Tibial nerve (tissue), 4 donors: Measurements from ENCODE around the gene ZNF438. TPM values are rescaled to one million over a fixed set of nuclear protein-coding genes. Genes with fewer than 3 reads are reported as not detected.

Experiments
- DNase-seq, 2 donors: peaks; one replicate each; pipeline ENCODE4 v3.0.0-alpha.2; 2019; ENCODE audit warnings: low spot score in 2 of 2
- H3K27ac ChIP-seq, 4 donors: fragments of 200-600 bp; sonication (generic) in 3 of 4; one replicate each; pipeline ENCODE4 v1.5.1; 2017 to 2019; ENCODE audit warnings: mild to moderate bottlenecking in 1 of 4
- H3K27me3 ChIP-seq, 2 donors: fragments of 200-600 bp; sonication (generic) in 1 of 2; one replicate each; pipeline versions ENCODE4 v1.5.1 to v1.6.0; 2017 to 2019
- H3K36me3 ChIP-seq, 3 donors: fragments of 200-600 bp; sonication (generic); one replicate each; pipeline ENCODE4 v1.5.1; 2018 to 2019
- H3K4me1 ChIP-seq, 4 donors: fragments of 200-600 bp; sonication (generic) in 3 of 4; one replicate each; pipeline ENCODE4 v1.5.1; 2017 to 2019
- H3K4me3 ChIP-seq, 4 donors: fragments of 200-600 bp; sonication (generic) in 3 of 4; one replicate each; pipeline ENCODE4 v1.5.1; 2017 to 2019; ENCODE audit warnings: mild to moderate bottlenecking in 1 of 4, moderate library complexity in 1 of 4
- H3K9me3 ChIP-seq, 4 donors: fragments of 200-600 bp; sonication (generic) in 3 of 4; one replicate each; pipeline ENCODE4 v1.5.1; 2017 to 2019
- EP300 ChIP-seq, 2 donors: sonication (generic); formaldehyde crosslinking; IDR thresholded peaks; one replicate each; pipeline ENCODE4 v1.6.1; 2017; ENCODE audit warnings: antibody characterized with exemption in 2 of 2, mild to moderate bottlenecking in 1 of 2
- POLR2A ChIP-seq, 2 donors: fragments of 450-650 bp; IDR thresholded peaks; one replicate each; pipeline ENCODE4 v1.6.1; 2017; ENCODE audit warnings: antibody characterized with exemption in 2 of 2, mild to moderate bottlenecking in 2 of 2, moderate library complexity in 2 of 2
- WGBS, 2 donors: methylation state at CpG; one replicate each; pipeline ENCODE4 v1.1.5; 2018; 5-methylcytosine and 5-hydroxymethylcytosine counted together
- total RNA-seq, 4 donors: library from RNA; depleted of rRNA; stranded (reverse); fragments of >200 nt; gene quantifications; one replicate each; pipeline ENCODE4 v1.1.0, GENCODE V29; 2016
- TF ChIP-seq, protein P1 (sequence below), 5 experiments: fragments of 200-600 bp in 3 of 5; fragments of 450-650 bp in 2 of 5; sonication (generic) in 3 of 5; IDR thresholded peaks; one replicate each; pipeline ENCODE4 v1.5.1; 2016 to 2019; ENCODE audit warnings: antibody characterized with exemption in 5 of 5, mild to moderate bottlenecking in 3 of 5, moderate library complexity in 2 of 5

Gene ZNF438
- total RNA-seq, 4 donors from 2014 or later: 10.8 to 26.5 (median 19.7) TPM

DNA sequence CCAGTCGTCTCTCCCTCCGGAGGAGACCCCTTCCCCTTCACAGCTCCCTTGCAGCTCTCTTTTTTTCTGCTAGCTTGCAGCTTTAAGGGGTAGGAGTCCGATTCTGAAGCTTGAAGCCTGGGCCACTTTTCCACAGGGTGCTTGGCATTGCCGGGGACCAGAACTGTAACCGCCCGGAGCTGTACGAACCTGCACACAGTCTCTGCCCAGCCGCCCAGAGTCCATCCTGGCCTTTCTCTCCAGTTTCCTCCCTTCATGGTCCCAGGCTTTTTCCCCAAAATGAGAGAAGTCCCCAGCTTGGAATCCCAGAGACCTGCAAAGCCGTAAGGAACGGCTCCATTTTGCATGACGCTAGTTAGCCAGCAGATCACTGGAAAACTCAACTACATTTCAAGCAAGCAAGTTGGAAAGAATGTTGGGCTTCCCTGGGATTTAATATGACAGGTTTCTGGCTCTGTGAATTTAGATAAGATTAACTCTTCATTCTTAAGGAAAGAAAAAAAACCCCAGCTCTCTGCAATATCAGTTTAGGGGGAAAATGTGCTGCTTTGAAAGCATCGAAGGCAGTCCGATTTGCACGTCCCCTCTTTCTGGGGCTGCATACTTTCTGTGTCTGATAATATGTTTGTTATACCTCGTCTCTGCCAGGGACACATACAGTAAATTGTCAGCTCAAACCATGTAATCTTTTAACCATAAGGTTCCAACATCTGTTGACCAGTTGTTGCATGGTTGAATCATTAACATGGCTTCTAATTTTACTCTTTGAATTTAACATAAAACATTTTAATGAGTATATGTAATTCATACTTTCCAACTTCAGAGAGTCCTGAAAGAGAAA is 212.1 kb downstream of the ZNF438 start:
- peaks cover 0 to 41% (median 3%) of the 10 kb centered on the region in 4 donors for H3K4me1 ChIP-seq
- no peak for DNase-seq

GRCh38 chr10:30818854-30819253 is 212.8 kb downstream of the ZNF438 start:
- peak in 1 of 2 donors; percentile 32 for DNase-seq
- Histone ChIP-seq H3K4me3 (no peak overlapping the region), H3K4me1 (peaks cover 0 to 48% (median 3%) of the 10 kb centered on the region in 4 donors)

More for the DNA sequence above, 212.1 kb downstream of the ZNF438 start:
- H3K27ac ChIP-seq: peak overlapping the region in 2 of 4 donors; percentile 50 to 69
- TF ChIP-seq EP300 (IDR thresholded peaks at IDR 0.05) (no peak), POLR2A (IDR thresholded peaks at IDR 0.05) (no peak)
- TF ChIP-seq, protein P1, sequence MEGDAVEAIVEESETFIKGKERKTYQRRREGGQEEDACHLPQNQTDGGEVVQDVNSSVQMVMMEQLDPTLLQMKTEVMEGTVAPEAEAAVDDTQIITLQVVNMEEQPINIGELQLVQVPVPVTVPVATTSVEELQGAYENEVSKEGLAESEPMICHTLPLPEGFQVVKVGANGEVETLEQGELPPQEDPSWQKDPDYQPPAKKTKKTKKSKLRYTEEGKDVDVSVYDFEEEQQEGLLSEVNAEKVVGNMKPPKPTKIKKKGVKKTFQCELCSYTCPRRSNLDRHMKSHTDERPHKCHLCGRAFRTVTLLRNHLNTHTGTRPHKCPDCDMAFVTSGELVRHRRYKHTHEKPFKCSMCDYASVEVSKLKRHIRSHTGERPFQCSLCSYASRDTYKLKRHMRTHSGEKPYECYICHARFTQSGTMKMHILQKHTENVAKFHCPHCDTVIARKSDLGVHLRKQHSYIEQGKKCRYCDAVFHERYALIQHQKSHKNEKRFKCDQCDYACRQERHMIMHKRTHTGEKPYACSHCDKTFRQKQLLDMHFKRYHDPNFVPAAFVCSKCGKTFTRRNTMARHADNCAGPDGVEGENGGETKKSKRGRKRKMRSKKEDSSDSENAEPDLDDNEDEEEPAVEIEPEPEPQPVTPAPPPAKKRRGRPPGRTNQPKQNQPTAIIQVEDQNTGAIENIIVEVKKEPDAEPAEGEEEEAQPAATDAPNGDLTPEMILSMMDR (IDR thresholded peaks at IDR 0.05): no peak
- no peaks in the 10 kb centered on the region for H3K36me3 ChIP-seq
- H3K9me3 ChIP-seq: no peaks in the 10 kb centered on the region
- H3K4me3 ChIP-seq: no peak overlapping the region
- no peaks in the 10 kb centered on the region for H3K27me3 ChIP-seq
- WGBS, 2 donors: 74 to 81% methylated on average over 15 of the region's 15 CpGs

GRCh38 chr10:30818010-30818660 is 213.5 kb downstream of the ZNF438 start:
- 71 to 84% methylated on average over 8 to 12 of the region's 12 CpGs for WGBS, 2 donors
- DNase-seq: peak in 1 of 2 donors; percentile 34
- Histone ChIP-seq H3K4me3 (no peak overlapping the region), H3K9me3 (no peaks in the 10 kb centered on the region), H3K27me3 (no peaks in the 10 kb centered on the region), H3K27ac (peak overlapping the region in 1 of 4 donors; percentile 69), H3K4me1 (peaks cover 0 to 55% (median 5%) of the 10 kb centered on the region in 4 donors), H3K36me3 (no peaks in the 10 kb centered on the region)
- TF ChIP-seq POLR2A (IDR thresholded peaks at IDR 0.05): no peak
- TF ChIP-seq EP300 (IDR thresholded peaks at IDR 0.05): no peak
- TF ChIP-seq, protein P1 (IDR thresholded peaks at IDR 0.05): no peak

More at GRCh38 chr10:30818854-30819253, 212.8 kb downstream of the ZNF438 start:
- TF ChIP-seq, protein P1 (IDR thresholded peaks at IDR 0.05): no peak
- TF ChIP-seq POLR2A (IDR thresholded peaks at IDR 0.05) (no peak), EP300 (IDR thresholded peaks at IDR 0.05) (peak in 1 of 2 donors; percentile 13)
- 85 to 87% methylated on average over 15 to 17 of the region's 17 CpGs for WGBS, 2 donors
- Histone ChIP-seq H3K9me3 (no peaks in the 10 kb centered on the region), H3K36me3 (no peaks in the 10 kb centered on the region), H3K27me3 (no peaks in the 10 kb centered on the region), H3K27ac (peak overlapping the region in 1 of 4 donors; percentile 69)

DNA sequence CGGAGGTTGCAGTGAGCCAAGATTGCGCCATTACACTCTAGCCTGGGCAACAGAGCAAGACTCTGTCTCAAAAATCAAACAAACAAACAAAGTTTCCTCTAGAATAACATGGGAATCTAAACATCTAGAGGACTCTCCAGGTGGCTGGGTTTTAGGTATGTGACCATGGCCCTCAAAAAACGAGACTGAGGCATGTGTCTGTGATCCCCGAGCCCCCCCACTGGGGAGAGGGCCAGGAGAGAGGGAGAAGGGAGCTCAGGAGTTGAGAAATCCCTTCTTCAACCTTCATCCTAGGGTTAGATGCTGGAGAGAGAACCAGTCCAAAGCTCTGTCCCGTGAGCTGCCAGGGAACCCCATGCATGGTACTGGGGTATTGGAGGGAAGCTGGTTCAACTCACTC is 214.1 kb downstream of the ZNF438 start:
- H3K27me3 ChIP-seq: no peaks in the 10 kb centered on the region
- DNase-seq: no peak
- no peaks in the 10 kb centered on the region for H3K36me3 ChIP-seq
- TF ChIP-seq POLR2A (IDR thresholded peaks at IDR 0.05): no peak
- TF ChIP-seq EP300 (IDR thresholded peaks at IDR 0.05): no peak
- TF ChIP-seq, protein P1 (IDR thresholded peaks at IDR 0.05): no peak
- peaks cover 0 to 61% (median 10%) of the 10 kb centered on the region in 4 donors for H3K4me1 ChIP-seq
- H3K9me3 ChIP-seq: no peaks in the 10 kb centered on the region
- 95% methylated on average over 5 of the region's 5 CpGs for WGBS, 2 donors
- no peak overlapping the region for H3K4me3 ChIP-seq
- H3K27ac ChIP-seq: no peak overlapping the region

- no peak for DNase-seq
- no peaks in the 10 kb centered on the region for H3K27me3 ChIP-seq
- no peaks in the 10 kb centered on the region for H3K9me3 ChIP-seq
- no peaks in the 10 kb centered on the region for H3K36me3 ChIP-seq
- TF ChIP-seq EP300 (IDR thresholded peaks at IDR 0.05) (no peak), POLR2A (IDR thresholded peaks at IDR 0.05) (no peak)
- TF ChIP-seq, protein P1 (IDR thresholded peaks at IDR 0.05): no peak
- H3K4me1 ChIP-seq: peaks cover 0 to 65% (median 17%) of the 10 kb centered on the region in 4 donors
- H3K27ac ChIP-seq: peak overlapping the region in 1 of 4 donors; percentile 12
- 77 to 81% methylated on average over 3 of the region's 3 CpGs for WGBS, 2 donors
- no peak overlapping the region for H3K4me3 ChIP-seq
Observed at GRCh38 chr10:30816820-30817171, 214.9 kb downstream of the ZNF438 start.
